HFF-Myc (cell line): ENCODE measurements around the gene PSAPL1.

ENCODE experiments used
- DNase-seq: peaks from one replicate; pipeline ENCODE4 v3.0.0-alpha.2; 2011; ENCODE audit warnings: low read depth; ENCODE audit errors: extremely low read depth
- H3K4me3 ChIP-seq: replicated peaks from 2 replicates; pipeline ENCODE4 v1.5.1; 2011; ENCODE audit warnings: low read depth, mild to moderate bottlenecking, control low read depth, low read length
- TF ChIP-seq, protein P1 (sequence below): IDR thresholded peaks from 2 replicates; pipeline ENCODE4 v1.5.1; 2012; ENCODE audit warnings: mild to moderate bottlenecking, low read depth, low read length, control low read depth; ENCODE audit errors: missing control alignments

PSAPL1 gene

GRCh38 chr4:7451800-7452199 is 17.1 kb upstream of the PSAPL1 start:
- no peak for DNase-seq
- TF ChIP-seq, protein P1, sequence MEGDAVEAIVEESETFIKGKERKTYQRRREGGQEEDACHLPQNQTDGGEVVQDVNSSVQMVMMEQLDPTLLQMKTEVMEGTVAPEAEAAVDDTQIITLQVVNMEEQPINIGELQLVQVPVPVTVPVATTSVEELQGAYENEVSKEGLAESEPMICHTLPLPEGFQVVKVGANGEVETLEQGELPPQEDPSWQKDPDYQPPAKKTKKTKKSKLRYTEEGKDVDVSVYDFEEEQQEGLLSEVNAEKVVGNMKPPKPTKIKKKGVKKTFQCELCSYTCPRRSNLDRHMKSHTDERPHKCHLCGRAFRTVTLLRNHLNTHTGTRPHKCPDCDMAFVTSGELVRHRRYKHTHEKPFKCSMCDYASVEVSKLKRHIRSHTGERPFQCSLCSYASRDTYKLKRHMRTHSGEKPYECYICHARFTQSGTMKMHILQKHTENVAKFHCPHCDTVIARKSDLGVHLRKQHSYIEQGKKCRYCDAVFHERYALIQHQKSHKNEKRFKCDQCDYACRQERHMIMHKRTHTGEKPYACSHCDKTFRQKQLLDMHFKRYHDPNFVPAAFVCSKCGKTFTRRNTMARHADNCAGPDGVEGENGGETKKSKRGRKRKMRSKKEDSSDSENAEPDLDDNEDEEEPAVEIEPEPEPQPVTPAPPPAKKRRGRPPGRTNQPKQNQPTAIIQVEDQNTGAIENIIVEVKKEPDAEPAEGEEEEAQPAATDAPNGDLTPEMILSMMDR, result no peak
- H3K4me3 ChIP-seq, result no peak overlapping the region

DNA sequence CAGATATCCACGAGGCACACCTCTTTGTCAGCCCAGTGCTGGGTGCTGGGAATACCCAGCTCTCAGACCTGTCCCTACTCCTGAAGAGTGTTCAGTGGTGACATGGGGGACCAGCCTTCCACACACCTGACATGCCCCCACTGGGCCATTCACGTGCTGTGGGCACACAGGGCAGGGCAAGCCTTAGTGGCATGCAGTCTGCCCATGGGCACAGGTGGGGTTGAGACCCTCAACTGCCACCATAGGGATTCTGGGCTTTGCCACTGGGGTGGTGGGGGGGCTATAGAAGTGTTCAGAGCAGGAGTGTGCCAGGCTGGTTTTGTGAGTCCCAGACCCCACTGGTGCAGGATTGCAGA is 16.7 kb upstream of the PSAPL1 start:
- DNase-seq, result no peak
- TF ChIP-seq, protein P1, result no peak
- no peak overlapping the region for H3K4me3 ChIP-seq

DNA sequence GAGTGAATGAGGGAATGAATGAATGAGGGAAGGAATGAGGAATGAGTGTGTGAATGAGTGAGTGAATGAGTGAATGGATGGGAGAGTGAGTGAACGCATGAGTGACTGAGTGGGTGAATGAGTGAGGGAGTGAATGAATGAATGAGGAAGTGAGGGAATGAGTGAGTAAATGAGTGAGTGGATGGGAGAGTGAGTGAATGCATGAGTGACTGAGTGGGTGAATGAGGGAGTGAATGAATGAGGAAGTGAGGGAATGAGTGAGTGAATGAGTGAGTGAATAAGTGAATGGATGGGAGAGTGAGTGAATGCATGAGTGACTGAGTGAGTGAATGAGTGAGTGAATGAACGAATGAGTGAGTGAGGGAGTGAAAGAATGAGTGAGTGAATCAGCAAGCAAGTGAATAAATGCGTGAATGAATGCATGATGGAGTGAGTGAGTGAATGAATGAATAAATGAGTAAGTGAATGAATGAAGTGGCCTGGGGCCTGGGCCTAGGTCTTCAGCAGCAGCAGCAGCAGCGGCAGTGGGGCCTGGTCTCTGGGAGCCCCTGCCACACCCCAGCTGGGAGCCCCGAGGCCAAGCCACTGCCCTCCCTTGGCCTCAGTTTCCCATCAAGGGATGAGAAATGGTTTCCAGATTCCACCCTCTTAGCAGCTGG is 16.2 kb upstream of the PSAPL1 start:
- no peak for DNase-seq
- no peak overlapping the region for H3K4me3 ChIP-seq
- TF ChIP-seq, protein P1, result no peak

- TF ChIP-seq, protein P1, result no peak
- no peak overlapping the region for H3K4me3 ChIP-seq
- no peak for DNase-seq
Measured at GRCh38 chr4:7448036-7448435, 13.3 kb upstream of the PSAPL1 start.

- H3K4me3 ChIP-seq, result no peak overlapping the region
- no peak for DNase-seq
- TF ChIP-seq, protein P1, result no peak
Measured at GRCh38 chr4:7447236-7447635, 12.5 kb upstream of the PSAPL1 start.

- TF ChIP-seq, protein P1, result no peak
Measured at GRCh38 chr4:7444731-7445130, 10.0 kb upstream of the PSAPL1 start.

GRCh38 chr4:7444314-7444713 is 9.6 kb upstream of the PSAPL1 start:
- no peak overlapping the region for H3K4me3 ChIP-seq
- no peak for DNase-seq
- TF ChIP-seq, protein P1, result no peak

More at GRCh38 chr4:7444731-7445130, 10.0 kb upstream of the PSAPL1 start:
- no peak overlapping the region for H3K4me3 ChIP-seq
- DNase-seq, result no peak
